DND-41 (cell line): Measurements from ENCODE around the gene MMEL1.

Experiments
- EZH2 ChIP-seq: IDR thresholded peaks from 3 replicates; pipeline ENCODE4 v1.6.1; 2012; ENCODE audit warnings: borderline replicate concordance, low read depth, mild to moderate bottlenecking, moderate library complexity, low read length, inconsistent platforms; ENCODE audit not compliant: severe bottlenecking
- TF ChIP-seq, protein P1 (sequence below): IDR thresholded peaks from 2 replicates; pipeline ENCODE4 v1.5.1; 2012; ENCODE audit warnings: borderline replicate concordance, low read length, moderate library complexity, mild to moderate bottlenecking; ENCODE audit not compliant: poor library complexity, severe bottlenecking; ENCODE audit errors: extremely low read depth

DNA sequence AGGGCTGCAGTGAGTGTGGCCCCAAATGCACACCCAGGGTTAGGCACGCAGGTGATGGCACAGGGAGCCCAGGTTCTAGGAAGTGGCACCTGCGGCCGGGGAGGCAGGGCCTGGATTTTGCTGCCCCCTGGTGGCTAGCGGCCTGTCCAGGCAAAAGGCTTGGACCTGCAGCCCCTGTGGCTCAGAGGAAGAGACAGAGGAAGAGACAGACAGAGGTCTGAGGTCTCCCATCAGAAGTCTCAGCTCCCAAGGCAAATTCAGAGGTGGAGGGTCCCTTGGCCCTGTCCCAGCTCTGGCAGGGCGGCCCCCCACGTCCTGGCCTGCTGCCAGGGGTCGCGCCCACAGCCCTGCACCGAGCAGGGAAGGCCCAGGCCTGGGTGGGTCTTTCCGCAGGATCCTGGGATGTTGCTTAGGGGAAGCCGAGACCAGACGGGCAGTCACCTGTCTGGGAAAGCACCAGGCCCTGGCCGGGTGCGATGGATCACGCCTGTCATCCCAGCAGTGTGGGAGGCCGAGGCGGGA is 84.7 kb downstream of the MMEL1 start:
- TF ChIP-seq, protein P1, sequence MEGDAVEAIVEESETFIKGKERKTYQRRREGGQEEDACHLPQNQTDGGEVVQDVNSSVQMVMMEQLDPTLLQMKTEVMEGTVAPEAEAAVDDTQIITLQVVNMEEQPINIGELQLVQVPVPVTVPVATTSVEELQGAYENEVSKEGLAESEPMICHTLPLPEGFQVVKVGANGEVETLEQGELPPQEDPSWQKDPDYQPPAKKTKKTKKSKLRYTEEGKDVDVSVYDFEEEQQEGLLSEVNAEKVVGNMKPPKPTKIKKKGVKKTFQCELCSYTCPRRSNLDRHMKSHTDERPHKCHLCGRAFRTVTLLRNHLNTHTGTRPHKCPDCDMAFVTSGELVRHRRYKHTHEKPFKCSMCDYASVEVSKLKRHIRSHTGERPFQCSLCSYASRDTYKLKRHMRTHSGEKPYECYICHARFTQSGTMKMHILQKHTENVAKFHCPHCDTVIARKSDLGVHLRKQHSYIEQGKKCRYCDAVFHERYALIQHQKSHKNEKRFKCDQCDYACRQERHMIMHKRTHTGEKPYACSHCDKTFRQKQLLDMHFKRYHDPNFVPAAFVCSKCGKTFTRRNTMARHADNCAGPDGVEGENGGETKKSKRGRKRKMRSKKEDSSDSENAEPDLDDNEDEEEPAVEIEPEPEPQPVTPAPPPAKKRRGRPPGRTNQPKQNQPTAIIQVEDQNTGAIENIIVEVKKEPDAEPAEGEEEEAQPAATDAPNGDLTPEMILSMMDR: peak; percentile 92
- no peak for TF ChIP-seq EZH2
